HG03108 (cell line): ENCODE results near the gene FRMD3.

Experiments used
- ATAC-seq: cut with Tn5 transposase; IDR thresholded peaks from one replicate; pipeline ENCODE4 v1.9.1; 2021; ENCODE audit warnings: moderate library complexity; ENCODE audit not compliant: unreplicated experiment

The FRMD3 gene

DNA sequence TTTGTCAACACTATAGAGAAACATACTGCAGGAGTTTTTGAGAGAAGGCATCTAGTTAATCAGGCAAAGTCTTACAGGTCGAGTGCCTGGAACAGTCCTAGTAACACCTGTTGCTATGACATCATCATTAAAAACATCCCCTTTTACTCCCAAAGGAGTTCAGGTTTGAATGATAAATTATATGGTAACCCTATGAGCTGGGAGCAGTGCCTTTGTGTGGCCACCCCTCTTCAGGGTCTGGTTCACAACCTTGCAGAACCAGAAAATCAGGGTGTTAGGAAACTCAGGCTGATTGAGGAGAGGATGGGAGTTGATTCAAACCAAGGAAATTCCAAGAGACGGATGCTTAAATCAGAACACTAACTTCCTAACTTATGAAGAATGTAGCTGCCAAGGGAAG, 296.1 kb downstream of the FRMD3 start:
- ATAC-seq = no peak

DNA sequence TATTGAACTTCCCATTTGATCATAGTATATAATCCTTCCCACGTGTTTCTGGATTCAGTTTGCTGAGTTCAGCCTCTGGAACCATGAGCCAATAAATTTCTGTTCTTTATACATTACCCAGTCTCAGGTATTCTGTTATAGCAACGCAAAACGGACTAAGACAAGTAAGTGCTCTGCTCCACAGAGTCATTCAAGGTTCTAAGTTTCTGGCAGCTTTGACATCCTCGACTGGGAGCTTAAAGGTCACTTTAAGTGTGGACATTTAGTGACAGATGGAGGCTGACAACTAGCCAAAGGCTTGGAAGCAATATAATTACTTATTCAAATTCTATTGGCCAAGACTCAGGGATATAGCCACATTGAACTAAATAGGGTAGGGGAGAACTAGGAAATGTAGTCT, 297.5 kb downstream of the FRMD3 start:
- ATAC-seq = no peak

DNA sequence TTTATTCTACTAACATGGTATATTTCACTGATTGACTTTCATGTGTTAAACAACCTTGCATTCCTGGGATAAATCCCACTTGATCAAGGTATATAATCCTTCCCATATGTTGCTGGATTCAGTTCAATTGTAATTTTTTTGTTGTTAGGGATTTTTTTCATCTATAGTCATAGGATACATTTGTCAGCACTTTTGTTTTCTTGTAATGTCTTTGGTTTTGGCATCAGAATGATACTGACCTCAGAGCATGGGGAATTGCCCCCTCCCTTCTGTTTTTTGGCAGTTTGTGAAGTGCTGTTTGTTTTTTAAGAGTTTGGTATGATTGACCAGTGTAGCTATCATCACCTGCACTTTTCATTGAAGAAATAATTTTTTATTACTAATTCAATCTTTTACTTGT, 298.5 kb downstream of the FRMD3 start:
- ATAC-seq = no peak

DNA sequence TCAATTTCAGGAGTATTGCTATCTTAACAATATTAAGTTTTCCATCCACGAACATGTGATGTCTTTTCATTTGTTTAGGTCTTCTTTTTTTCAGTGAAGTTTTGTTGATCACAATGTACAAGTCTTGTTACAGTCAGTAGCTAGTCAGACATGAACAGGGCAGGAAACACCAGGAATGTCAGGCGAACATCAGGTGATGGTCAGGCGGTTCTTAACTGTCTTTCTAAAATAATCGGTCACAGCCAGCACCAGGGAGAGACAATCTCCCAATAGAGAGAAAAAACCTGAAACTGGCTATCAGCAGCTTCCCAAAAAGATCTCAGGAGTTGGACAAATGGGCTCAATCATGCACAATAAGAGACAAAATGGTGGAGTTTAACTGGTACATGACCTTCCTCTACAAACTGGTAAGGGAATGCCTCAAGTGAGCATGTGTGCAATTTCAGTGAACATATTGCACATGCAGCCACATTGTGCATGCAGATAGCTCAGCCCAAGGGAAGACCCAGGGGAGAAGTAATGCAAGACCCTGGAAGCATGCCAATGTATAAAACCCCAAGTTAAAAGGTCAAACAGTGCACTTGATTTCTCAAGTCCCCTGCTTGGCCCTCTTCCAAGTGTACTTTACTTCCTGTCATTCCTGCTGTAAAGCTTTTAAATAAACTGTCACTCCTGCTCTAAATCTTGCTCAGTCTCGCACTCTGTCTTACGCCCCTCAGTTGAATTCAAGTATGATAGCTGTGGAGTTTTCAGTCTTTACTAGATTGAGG, 299.1 kb downstream of the FRMD3 start:
- no peak for ATAC-seq

DNA sequence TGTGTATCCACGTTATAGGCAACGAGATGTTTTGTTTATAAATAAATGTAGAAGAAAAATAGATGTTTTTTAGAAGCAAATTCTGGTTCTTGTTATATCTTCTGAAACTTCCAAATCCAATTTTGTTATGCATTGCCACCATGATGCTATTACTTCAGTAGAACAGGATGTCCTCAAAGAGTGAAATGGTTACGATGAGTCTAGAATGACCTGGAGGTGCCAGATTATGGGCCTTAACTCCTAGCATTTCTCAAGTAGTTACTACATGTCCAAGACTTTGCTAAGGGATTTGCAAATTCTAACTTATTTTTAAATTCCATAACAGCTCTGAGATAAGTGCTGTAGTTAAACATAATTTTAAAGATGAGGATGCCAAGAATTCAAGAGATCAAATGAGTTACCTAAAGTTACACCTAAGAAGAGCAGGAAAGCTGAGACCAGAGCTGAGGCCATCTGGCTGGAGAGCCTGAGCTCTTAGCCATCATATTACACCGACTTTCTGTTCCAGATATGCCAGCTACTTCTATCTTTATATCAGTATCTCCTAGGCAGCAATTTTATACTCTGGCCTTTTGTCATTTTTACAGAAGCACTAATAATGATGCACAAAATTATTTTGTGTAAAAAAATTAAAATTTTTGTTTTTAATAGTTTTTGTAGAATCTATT, 302.0 kb downstream of the FRMD3 start:
- ATAC-seq = no peak

DNA sequence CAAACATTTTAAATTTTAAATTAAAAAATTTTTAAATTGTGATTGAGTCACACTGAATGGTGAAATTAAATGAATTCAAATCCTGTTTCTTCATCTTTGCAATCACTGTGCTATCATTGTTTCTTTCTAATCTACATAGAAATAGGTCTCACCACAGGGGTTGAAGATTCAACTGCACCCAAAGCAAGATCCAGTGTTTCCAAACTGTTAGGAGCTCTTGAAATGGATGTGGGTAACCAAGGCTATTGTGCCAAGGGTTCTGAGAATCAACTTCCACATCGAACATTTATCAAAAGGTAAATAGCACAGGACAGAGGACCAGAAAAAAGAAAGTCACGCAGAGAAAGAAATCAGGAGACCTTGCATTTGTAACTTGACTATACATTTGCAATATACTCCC, 302.7 kb downstream of the FRMD3 start:
- ATAC-seq = no peak

DNA sequence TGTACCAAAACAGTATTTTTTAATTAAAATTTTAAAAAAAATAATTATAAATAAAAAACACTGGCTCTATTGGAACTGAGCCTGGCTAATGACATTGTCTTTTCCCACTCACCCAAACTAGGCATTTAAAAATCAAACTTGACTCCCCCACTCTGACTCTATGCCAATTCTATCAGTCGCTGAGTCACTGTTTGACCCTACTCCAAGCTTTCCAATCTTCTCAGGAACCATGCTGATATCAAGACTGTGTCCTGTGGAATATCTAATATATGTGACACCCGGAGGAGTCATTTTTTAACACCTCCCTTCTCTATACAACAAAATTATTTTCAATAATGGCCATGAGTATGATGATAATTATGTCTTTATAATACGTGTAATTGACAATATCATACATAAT, 303.7 kb downstream of the FRMD3 start:
- ATAC-seq = no peak

DNA sequence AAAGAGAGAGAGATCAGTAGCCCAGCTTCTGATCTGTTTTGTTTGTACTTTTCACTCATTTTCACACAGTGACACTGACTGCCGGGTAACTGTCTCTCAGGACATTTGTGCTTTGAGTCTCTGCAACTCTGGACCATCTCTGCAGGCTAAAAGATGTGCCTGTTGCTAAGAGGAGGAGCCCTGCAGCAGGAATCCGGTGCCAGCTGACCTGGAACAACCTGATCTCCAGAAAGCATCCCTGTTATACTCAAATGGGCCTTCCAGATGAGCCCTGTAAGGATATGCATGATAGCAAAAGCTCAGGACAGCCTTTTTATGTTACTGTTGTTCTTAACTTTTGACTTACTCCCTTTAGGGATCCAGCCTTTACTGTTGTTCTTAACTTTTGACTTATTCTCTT, 304.6 kb downstream of the FRMD3 start:
- no peak for ATAC-seq

DNA sequence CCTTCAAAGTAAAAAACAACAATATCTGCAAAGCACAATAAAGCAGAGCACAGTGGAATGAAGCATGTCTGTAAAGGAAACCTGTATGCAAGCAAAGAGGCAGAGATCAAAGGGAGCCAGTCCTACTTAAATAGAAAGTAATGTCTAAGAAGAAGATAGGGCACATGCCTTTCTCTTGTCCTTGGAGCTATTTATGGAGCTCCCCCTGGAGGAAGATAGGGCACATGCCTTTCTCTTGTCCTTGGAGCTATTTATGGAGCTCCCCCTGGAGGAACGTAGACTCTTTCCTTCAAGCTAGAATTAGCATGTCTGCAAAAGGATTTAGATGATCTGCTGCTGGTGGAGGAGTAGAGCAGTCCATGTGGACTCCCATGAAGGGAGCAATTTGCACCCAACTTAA, 307.2 kb downstream of the FRMD3 start:
- no peak for ATAC-seq

DNA sequence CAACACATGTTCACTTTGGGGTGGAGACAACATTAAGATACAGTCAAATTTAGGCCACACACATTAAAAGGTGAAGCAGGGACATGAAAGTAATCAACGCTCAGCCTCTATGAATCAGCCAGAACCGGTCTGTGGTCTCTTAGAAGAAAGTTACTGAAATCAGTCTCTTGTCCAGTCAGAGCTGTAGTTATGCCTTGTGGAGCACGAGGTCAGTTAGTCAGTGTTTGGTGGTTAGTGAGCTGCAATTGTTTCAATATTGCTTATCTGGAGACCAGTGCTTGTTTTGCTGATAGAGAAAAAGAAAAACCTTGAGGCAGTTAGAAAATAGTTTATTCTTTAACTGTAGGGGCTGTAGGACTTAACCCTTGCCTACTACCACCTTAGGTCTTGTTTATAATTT, 317.5 kb downstream of the FRMD3 start:
- ATAC-seq = peak; percentile 94

DNA sequence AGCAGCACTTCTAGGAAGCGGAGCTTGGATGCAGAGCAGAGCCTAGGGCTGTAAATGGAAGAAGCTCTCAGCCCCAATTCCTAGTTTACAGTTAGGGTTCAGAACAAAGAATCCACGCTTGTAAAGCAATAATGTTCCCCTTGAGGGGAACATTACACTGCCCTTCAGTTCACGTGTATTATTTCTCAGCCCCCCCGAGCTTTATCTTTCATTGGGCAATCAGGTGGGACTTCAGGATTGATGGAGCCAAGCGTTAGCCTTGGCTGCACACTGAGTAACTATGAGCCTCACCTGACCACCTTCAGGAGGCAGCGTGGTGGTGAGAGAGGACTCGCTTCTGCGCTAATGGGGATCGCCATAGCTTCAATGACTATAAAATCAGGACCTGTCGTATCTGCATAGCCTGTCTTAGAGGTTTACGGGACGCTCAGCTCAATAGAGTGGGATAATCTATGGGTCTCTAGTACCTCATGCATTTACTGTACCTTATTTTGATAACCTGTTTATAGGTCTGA, 318.2 kb downstream of the FRMD3 start:
- ATAC-seq = no peak

DNA sequence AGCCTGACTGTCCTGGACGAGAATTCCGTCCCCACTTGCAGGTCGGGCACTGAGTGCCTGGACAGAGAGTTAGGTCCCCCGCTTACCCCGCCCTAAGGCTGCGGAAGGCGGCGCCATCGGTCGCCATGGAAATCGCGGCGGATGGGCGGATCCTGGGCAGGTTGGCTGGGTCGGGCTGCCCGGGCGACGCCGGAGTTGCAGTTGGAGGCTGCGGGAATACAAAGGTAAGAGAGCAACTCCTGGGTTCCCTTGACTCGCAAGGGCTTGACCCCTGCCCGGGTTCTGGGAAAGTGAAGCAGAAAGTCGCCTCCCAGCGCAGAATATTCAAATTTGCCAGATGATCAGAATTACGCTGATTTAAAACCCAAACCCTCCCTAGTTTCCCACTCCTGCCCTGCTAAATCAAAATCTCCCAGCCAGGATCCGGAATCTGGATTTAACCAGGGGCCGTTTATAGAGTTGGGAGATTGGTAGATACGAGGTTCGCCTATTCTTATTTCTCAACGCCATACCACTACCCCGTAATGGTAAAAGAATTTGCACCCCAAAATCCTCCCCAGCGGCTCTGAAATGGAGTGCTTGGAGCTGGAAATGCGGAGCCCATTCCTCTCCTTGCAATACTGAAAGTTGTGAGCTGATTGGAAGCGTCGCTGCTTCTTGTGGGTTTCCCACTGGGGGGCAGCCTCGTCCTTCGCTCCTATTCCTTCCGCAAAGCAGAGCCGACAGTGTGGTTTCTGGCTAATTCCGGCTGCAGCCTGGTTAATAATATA, 318.9 kb downstream of the FRMD3 start:
- ATAC-seq = no peak

DNA sequence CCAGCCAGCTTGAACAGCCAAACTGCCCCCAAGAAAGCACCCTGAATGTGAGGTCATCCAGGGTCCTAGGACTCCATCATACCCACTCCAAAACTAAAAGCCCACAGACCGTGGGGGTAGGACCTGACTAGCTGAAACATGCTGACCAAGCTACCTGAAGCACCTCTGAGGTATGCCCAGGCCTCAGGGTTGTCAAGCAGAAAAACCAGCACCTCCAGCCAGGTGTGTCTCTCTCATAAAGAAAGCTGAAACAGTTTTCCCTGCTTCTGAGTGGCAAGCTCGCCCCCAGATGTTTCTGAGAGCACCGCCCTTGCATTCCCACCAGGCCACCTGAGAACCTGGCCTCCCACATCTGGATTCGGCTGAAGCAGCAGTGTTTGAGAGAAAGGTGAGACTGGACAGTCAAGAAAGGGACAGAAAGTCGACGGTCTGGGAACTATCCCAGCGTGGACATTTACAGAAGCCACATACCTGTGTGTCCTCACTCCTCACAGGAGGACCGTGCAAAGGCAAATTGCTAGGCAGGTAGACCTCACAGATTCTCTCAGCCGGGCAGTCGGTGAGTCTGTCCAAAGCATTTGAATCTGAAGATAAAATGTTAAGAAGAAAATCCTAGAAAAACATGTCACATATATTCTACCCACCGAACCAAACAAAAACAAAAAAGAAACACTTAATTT, 319.6 kb downstream of the FRMD3 start:
- no peak for ATAC-seq

DNA sequence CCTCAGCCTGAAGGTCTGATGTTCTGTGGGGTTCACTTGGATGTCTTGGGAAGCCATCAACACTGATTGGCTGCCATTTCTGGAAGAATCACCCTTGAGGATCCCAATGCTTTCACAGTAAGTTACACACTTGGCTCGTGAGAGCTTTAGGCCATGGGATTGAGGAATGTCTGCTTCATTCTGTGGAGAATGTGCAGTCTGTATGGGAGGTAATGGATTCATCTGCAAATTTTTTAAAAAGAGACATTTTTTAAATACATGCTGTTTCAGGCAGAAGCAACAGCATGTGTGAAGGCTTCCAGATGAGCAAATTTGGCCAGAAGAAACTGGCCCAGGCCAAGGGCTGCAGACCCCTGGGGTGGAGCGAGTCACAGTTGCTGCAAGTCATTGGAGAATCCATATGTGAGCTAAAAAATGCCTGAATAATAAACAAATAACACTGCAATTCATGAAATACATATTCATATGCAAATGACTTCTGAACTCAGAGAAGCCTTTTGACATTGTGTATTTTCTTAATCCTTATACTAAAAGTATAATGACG, 328.9 kb downstream of the FRMD3 start:
- no peak for ATAC-seq

DNA sequence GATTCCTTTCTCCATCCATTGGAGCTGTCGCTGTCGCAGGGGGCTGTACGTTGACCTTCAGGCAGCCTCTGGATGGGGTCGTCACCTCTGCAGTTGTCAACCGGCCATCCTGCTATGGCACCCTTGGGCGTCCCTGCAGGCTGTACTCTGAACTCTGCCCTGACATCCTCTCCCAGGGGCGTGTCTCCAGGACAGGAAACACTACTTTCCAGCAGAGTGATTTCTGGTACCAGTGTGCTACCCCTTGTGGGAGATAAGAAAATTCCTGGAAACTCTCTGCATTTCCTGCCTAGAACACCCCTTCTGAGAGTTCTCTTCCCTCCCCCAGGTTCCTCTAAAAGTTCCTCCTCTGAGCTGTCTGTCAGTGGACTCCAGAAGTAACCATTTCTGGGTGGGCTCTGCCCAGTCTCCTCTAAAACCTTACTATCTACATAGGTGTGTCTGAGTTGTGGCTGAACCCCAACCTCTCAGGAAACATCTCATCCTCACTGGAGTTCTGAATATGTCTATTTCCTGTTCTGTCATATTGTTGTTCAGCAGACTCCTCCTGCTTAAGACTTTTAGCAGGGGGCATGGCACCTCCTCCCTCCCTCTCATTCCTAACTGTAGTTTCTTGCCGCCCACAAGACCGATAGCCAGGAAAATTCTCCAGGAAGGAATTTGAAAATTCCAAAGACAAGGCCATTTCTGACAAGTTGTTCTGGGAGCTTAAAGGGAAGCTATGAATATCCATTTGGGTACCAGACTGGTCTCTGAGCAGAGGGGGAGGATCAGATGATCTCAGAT, 329.9 kb downstream of the FRMD3 start:
- no peak for ATAC-seq

DNA sequence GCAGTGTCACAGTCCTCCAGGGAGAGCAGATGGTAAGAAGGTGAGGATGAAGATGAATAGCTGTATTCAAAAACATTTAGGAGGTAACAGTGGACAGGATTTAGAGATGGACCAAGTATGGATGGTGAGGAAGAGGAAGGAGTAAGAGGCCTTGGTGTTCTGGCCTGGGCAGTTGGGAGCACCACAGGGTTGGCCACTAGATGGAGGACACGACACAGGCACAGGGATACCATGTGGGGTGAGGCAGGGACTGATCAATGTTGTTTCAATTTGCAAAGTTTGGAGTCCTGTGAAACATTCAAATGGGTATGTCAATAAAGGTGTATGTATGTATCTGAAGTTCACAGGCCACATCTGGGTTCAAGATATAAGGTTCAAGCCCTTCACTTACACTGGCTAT, 334.2 kb downstream of the FRMD3 start:
- no peak for ATAC-seq

DNA sequence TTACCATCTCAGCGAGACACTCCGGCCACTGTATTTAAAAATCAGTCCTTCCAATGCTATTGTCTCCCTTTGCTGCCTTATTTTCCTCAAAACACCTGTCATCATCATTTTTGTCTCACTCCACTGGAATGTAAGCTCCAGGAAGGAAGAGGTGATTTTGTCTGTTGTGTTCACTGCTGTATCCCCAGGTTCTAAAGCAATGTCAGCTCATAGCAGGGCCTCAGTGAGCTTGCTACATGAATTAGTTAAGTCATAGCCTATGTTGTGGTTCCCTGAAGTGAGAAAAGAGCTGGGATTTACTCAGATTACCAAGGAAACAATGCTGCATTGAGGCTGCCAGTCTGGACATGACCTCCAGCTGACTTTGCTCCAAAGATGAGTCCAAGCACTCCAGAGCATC, 337.7 kb downstream of the FRMD3 start:
- no peak for ATAC-seq

DNA sequence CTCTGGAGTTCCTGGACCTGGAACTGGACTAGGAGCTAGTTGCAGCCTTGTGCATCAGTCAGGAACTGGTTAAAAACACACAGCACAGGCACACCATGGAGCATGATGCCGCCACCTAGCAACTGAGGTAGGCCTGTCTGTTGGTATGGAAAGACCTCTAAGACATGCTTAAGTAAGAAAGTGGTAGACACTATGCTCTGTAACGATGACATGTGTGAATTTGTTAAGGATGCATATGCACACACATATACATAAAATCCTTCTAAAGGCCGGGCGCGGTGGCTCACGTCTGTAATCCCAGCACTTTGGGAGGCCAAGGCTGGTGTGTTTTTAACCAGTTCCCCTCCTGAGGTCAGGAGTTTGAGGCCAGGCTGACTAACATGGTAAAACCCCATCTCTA, 338.4 kb downstream of the FRMD3 start:
- no peak for ATAC-seq

DNA sequence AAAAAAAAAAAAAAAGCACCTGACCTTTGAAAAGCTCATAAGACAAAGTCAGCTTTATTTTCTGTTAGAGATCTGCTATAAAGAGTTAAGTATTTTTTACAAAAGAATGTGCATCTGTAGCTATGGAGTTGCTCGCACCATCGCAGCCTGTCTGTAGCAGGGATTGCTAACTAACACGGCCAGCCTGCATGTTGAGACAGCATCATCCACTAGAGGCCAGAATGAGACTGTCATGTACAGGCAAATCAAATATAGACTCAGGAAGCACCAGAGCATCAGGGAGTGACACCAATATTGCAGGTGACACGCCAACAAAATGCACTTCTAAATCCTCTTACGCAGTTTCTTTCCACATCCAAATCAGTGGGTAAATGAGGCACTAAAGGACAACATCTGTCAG, 339.0 kb downstream of the FRMD3 start:
- ATAC-seq = no peak

DNA sequence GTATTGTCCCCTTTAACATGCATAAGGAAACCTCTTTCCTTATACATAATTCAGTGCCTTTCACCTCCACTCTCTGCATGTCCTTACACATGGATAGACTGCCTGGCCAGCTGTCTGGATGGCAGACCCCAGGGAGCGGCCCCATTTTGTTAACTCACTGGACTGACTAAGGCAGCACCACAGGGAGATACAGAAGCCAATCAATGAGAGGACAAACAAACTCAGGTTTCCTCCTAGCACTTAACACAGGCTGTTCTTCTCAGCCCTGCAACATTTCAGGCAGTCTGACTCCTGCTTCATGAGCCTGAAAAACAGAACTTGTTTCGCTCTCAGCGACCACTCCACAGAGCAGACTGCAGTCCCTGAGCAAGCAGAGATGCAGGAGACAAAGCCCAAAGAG, 339.8 kb downstream of the FRMD3 start:
- ATAC-seq = no peak
